Stimulated activated CD8-positive, alpha-beta memory T cell treated with anti-CD3 and anti-CD28 coated beads, Interleukin-7, amount 100 ng/mL, for 24 hours (primary cell): ENCODE results near the gene PALS2.

Experiments
- DNase-seq: peaks from one replicate; pipeline ENCODE4 v3.0.0-alpha.2; 2020; ENCODE audit warnings: low read depth

PALS2 gene

GRCh38 chr7:24572997-24573553 is at the start of gene PALS2:
TSS of gene PALS2 (plus strand) at chr7:24573452. CDS start at chr7:24623668, 50,216 bp downstream.
- no peak for DNase-seq

- no peak for DNase-seq
Measured at GRCh38 chr7:24531255-24531654, 42.0 kb upstream of the PALS2 start.

- DNase-seq = no peak
Measured at GRCh38 chr7:24536682-24537081, 36.6 kb upstream of the PALS2 start.

GRCh38 chr7:24540956-24541355 is 32.3 kb upstream of the PALS2 start:
- no peak for DNase-seq

- no peak for DNase-seq
Measured at GRCh38 chr7:24545215-24545614, 28.0 kb upstream of the PALS2 start.

GRCh38 chr7:24548390-24548789 is 24.9 kb upstream of the PALS2 start:
- no peak for DNase-seq

- DNase-seq = no peak
Measured at GRCh38 chr7:24549991-24550390, 23.3 kb upstream of the PALS2 start.

- no peak for DNase-seq
Measured at GRCh38 chr7:24555184-24555583, 18.1 kb upstream of the PALS2 start.

GRCh38 chr7:24555719-24556118 is 17.5 kb upstream of the PALS2 start:
- DNase-seq = no peak

- DNase-seq = no peak
Measured at GRCh38 chr7:24560772-24561171, 12.5 kb upstream of the PALS2 start.

GRCh38 chr7:24566274-24566673 is 7.0 kb upstream of the PALS2 start:
- DNase-seq = no peak

GRCh38 chr7:24570983-24571382 is 2.3 kb upstream of the PALS2 start:
- no peak for DNase-seq

GRCh38 chr7:24572016-24572392 is 1.2 kb upstream of the PALS2 start:
- DNase-seq = no peak

GRCh38 chr7:24572393-24572996 is 757 bp upstream of the PALS2 start:
- DNase-seq = no peak

- no peak for DNase-seq
Measured at GRCh38 chr7:24573554-24574338, 494 bp downstream of the PALS2 start.

- no peak for DNase-seq
Measured at GRCh38 chr7:24574386-24574785, 1.1 kb downstream of the PALS2 start.

- DNase-seq = no peak
Measured at GRCh38 chr7:24574950-24575349, 1.7 kb downstream of the PALS2 start.

GRCh38 chr7:24576171-24577025 is 3.1 kb downstream of the PALS2 start:
- DNase-seq = no peak

- DNase-seq = no peak
Measured at GRCh38 chr7:24578052-24578451, 4.8 kb downstream of the PALS2 start.

- DNase-seq = no peak
Measured at GRCh38 chr7:24580283-24580946, 7.2 kb downstream of the PALS2 start.

- no peak for DNase-seq
Measured at GRCh38 chr7:24582166-24582565, 8.9 kb downstream of the PALS2 start.

- DNase-seq = no peak
Measured at GRCh38 chr7:24587853-24588252, 14.6 kb downstream of the PALS2 start.
